GM21526 (cell line): ENCODE data around the gene EMC8.

Experiments
- ATAC-seq: cut with Tn5 transposase; IDR thresholded peaks from one replicate; pipeline ENCODE4 v1.9.1; 2021; ENCODE audit warnings: moderate library complexity; ENCODE audit not compliant: unreplicated experiment, low FRiP score

The EMC8 gene

DNA sequence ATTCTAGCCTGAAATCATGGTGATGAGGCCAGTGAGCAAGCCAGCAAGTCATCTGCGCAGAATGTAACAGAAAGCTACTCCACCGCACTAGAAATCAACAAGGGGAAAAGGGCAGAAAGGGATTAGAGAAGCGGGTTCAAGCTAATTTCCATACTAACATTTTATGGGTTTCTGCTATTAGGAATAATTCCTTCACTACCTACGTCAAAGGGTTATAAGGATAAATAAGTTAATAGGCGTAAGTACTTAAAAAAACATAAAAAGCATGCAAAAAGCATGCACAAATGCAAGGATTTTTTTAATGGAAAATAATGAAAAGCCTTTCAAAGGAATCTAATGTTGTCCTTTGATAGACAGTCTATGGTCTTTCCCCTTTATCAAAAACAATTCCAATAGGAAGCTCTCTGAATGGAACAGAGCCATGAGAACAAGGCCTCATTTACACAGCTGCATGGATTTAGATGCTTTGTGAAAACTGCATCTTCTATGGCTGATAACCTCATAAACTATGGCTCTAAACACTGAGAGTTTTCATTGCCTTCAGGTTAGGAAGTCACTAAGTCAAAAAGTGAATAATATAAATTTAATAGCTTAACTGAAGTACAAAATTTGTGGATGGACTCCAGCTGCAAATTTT lies 5.6 kb downstream of the EMC8 start:
- no peak for ATAC-seq

DNA sequence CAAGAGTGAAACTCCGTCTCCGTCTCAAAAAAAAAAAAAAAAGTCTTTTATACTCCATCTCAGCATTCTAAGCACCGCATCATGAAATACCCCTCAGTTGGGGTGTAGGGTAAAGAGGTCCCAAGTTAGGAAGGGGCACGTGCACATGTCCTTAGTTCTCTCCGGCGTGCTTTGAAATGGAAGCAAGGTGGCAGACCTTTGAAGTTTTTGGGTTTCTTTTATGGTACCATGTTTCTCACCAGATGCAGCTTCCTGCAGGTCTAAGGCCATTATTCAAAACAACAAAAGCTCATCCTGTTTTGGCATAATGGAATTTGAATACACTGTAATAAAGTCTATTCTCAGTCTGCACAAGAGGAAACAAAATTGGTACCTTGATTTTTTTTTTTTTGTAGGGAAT lies 9.6 kb downstream of the EMC8 start:
- ATAC-seq = no peak

DNA sequence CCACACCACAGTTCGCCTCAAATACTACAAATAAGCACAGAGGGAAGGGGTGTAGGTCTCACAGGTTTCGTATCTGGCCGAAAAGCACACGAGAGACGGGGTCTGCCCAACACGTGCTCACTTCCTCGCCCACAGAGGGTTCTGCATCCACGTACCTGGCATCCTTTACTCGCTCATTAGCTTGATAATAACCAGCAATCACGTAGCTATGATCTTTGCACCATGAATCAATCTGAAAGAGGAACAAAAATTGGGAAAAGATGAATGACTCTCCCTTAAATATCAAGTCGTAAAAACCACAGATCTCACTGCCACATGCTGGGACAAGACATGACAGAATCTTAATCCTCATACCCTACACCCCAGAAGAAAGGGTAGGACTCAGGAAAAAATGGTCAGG lies 10.5 kb downstream of the EMC8 start:
- ATAC-seq = no peak

DNA sequence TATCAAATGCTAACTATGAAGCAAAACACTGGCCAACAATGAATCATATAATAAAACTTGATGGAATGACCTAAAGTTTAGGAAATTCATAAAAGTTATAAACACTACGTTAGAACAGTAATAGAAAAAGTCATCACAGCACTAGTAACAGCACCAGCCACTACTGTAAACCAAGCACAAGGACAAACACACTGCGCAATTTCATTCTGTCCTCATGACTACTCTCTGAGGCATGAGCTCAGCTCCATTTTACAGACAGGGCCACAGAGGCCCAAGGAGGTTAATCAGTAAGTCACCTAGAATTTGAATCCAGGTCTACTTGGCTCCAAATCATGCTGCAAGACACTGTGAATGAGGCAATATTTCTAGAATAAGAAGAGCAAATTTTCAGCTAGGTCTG lies 13.4 kb downstream of the EMC8 start:
- no peak for ATAC-seq

DNA sequence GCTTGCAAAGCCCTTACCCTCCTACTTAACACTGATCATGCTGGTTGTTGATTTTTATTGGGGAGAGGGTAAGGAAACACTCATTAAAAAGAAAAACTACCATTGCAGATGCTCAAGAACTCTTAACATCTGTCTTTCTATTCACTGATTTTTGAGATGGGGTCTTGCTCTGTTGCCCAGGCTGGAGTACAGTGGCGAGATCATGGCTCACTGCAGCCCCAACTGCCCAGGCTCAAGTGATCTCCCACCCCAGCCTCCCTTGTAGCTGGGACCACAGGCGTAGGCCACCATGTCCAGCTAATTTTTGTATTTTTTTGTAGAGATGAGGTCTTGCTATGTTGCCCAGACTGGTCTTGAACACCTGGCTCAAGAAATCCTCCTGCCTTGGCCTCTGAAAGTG lies 14.5 kb downstream of the EMC8 start:
- ATAC-seq = no peak

DNA sequence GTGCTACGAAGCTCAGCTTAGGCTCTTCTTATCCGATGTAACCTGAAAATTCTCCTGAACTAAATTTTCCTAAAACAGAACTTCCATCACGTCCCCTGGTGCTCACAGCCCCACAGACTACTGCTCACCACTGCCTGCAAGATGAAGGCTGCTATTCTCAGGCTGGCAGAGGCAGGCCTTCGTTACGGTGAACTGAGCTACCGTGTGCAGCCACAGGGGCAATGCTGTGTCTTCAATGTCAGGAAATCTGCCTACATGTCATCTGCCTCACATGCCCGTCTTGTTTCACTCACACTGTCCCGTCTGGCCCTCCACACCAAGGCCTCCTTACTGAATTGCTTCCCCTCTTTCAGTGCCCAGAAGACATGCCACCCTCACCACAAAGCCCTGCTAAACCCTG lies 15.9 kb downstream of the EMC8 start:
- no peak for ATAC-seq

DNA sequence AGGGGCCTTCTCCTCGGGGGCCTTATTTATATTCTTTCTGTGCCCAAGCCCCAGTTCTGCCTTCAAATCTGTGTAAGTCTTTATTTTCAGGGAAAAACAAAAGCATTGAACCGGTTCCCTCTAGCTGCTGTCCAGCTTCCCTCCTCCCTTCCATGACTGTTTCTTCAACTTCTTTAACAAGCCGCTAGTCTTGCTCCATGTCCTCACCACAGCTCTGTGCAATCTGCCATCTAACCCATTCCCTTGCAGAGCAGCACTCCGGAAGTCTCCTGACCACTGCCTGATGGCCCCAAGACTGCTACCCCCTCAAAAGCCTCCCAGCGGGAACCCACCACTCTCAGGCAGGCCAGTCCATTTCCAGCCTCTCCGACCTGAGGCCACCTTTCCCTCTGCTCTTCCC lies 16.9 kb downstream of the EMC8 start:
- no peak for ATAC-seq

DNA sequence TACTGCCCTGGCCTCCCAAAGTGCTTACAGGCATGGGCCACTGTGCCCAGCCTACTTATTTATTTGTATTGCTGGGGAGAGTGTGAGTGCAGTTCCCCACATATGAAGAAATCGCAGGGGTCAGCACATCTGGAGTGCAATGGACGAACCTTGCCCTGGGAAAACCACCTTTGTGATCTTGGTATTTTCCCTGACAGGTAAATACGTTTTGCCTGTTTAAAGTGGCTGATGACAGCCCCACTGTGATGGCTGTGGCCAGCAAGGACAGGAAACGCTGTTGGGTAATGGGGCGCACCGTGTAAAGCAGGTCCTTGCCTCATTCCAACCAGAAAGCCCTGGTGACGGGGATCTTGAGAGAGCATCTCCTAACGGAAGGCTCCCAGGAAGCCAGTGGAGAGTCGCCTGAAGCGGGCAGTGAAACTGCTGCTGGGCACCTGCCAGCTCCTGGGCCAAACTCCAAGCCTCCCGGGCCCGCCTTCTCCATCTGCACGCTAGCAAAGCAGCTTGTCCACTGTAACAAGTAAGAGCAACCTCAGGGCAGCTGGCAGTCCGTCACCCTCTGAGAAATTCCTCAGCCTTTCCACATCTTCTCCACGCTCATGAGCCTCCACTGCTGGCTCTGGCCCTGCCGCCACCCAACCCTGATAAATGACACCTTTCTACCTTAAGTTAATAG lies 17.5 kb downstream of the EMC8 start:
- no peak for ATAC-seq

DNA sequence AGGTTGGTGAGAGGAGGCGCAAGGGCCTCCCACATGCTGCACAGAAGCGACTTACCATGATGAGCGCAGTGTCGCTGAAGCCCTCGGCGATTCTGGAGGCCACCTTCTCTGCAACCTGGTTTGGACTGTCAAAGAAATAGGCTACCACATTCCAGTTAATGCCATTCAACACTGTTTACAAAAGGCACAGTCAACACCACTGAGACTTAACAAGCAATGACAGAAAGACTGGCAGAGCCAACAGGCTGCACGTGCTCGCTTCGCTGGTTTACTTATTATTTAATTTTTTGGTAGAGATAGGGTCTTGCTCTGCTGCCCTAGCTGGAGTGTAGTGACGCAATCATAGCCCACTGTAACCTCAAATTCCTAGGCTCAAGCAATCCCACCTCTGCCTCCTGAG lies 18.2 kb downstream of the EMC8 start:
- ATAC-seq = no peak

DNA sequence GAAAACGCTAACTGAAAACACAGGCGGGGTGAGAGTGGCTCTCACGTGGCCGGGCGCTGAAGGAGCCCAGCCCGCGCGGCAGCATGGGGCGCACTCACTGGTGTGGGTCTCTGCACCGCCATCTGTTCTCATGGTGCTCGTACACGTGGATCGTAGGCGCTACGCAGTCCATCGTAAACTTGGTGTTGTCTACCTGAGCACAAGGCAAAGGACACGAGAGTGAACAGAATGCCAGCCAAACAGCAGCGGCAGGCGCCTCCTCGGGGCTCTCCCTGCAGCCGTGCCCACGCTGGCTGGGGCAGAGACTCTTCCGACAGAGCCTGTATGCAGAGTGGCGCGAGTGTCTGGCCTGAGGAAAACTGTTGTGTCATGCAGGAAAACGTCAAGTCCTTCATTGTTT lies 19.1 kb downstream of the EMC8 start:
- no peak for ATAC-seq

DNA sequence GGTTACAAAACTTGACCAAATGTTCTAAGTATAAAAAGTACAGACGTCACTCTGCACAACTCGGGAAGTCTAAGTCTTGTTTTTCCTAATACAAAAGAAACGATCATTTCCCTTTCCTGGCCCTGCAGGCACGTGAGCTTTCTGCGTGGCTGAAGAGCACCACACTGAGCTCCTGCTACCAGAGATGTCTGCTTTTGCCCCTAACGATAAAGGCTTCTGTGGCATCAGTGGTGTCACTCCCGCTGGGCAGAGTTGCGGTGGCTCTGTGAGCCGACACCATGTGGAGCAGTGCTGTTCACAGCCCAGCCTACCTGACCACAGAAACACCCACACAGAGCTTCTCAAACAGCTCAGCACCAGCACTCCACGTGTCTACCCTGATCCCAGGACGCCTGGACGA lies 20.5 kb downstream of the EMC8 start:
- no peak for ATAC-seq

DNA sequence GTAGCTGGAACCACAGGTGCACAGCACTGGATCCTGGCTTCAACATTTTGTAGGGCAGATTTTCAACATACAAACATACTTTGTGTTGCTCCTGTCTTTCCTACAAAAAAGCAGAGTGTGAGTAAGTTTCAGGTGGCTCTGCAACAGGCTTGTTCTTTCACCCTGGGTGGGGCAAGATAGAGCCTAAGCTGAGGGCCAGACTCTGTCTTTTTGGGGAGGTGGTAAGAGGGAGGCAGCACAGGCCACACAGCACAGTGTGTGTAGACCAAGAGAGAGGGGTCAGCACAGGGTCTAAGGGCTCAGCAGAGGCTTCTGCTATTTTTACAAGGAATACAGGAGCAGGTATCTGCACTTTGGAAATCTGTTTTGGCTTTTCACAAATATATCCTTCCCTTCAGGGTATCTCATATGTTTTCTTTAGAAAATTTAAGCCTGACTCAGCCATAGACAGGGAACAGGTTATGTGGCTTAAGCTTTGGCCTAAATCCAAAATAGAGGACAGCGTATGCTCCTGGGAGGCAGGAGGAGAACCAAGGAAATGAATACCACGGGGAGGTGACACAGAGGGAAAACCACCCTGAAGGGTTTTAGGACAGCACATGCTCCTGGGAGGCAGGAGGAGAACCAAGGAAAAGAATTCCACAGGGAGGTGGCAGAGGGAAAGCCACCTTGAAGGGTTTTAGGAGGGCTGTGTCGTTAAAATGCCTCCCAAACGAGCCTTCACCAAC lies 21.6 kb downstream of the EMC8 start:
- ATAC-seq = no peak

DNA sequence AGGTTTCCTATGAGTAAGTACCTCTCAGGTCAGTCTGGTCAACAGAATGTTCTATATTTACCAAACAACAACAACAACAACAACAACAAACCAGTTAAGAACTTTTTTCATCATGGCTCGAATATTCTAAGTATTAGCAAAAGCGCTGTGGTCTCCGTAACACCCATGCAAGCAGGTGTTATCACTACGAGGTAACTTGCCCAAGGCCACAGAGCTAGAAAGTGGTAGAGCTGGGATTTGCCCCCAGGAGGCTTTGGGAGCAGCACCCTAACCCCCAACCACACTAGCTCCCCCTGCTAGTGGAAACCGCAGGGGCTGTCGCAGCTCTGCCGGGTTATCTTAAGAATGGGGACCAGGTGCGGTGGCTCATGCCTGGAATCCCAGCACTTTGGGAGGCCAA lies 24.5 kb downstream of the EMC8 start:
- ATAC-seq = no peak

DNA sequence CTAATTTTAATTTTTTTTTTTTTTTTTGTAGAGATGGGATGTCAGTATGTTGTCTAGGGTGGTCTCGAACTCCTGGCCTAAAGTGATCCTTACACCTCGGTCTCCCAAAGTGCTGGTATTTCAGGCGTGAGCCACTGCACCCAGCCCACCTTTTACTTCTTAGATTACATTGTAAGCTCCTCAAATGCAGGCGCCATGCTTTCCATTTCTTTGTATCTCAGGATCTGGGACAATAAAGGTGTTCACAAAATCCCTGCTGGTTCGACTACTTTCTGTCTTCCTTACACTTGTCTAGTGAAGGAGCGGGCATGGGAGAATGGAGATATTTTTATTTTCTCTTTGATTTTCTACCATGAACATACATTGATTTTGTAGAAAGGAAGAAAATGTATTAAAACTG lies 25.2 kb downstream of the EMC8 start:
- ATAC-seq = no peak

DNA sequence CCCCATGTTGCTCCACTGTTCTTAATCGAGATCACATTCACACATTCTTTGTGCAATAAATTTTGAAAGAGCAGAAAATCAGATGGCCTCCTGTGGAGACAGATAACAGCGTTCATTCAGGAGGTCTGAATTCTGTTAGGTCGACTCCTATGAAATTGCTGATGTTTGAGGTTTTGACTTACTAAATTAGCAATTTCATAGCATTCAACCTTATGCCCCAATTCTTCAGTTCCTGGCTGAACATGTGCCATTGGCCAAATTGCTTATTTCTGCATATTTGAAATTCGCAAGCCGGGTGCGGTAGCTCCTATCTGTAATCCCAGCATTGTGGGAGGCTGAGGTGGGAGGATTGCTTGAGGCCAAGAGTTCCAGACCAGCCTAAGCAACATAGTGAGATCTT lies 26.3 kb downstream of the EMC8 start:
- ATAC-seq = no peak

DNA sequence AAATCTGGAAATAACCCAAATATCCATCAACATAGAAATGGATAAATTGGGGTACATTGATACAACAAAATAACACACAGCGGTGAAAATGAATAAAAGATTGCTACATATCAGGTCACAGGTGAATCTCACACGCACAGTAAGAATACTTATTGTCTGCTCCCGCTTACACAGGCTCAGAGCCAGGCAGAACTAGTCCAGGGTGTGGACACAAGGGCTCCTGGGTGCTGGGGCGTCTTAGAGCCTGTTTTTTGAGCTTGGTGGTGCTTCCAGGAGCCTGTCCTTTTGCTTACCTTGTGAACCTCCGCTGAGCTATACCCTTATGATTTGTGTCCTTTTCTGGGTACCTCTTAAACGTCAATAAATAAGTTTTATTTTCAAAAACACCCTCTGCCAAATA lies 28.6 kb downstream of the EMC8 start:
- ATAC-seq = no peak

DNA sequence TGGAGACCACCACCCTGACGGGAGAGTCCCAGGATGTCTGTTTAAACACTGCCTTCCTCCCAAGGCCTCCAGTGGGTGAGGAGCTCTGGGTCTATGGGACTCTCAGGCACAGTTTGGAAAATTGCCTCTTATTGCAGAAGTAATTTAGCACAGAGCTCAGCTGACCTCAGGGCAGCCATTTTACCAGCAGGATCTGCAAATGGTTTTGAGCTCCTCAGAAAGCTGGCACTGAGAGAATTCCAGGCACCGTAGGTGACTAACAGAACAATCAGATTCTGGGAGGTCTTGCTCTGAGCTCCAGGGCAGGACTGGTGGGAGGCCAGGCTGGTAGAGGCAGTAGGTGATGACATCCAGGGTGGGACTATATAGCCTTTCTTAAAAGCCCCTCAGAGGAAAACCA lies 31.1 kb downstream of the EMC8 start:
- no peak for ATAC-seq

DNA sequence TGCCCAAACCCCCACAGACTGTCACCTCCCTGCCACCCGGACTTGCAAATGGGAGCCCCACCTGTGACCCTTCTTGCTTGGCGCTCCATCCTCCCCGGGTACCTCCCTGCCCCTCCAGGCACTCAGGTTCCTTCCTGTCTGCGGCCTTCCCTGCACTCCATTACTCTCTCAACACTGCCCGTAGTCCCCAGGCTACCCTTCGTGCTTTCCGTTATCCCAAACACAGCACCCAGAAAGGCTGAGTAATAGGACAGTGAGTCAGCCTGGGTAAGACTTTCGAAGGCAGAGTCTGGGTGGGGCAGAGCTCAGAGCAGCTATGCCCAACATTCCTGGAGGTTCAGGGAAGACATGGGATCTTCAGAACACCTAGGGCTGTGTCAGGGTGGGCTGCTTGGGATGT lies 31.8 kb downstream of the EMC8 start:
- no peak for ATAC-seq

DNA sequence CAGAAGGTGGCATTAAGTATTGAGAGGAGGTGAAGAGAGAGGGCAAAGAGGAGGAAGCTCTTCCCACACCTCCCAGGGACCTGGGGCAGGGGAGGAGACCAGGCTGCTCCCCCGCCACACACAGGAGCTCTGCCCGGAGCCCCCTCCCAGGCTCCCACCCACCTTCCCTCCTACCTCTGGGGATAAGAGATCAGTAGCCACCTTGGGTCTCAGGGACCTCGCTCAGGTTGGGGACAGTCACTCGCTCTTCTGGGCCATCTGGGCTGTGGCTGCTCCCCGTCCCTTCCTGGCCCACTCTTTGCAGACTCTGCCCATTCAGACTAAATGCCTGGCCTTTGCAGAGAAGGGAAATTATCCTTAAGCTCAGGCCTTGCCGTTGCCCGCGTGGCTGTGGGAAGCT lies 33.6 kb downstream of the EMC8 start:
- no peak for ATAC-seq

DNA sequence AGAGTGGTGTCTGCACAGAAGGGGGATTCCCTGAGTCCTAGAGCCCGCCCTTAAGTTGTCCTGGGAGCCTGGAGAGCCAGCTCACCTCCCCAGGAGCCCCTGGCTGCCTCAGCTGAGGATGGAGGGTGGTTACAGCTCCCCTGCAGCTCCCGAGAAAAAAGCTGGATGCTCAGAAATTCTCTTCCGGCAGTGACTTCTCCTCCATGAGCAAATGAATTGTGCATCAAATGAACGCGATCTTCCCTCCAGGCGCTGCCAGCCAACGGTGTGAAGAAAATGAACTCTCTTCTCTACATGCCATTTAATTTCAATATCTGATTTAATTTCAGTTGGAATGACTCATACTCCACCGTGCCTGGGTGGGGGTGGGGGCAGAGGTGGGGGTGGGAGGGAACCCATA lies 34.1 kb downstream of the EMC8 start:
- ATAC-seq = no peak

DNA sequence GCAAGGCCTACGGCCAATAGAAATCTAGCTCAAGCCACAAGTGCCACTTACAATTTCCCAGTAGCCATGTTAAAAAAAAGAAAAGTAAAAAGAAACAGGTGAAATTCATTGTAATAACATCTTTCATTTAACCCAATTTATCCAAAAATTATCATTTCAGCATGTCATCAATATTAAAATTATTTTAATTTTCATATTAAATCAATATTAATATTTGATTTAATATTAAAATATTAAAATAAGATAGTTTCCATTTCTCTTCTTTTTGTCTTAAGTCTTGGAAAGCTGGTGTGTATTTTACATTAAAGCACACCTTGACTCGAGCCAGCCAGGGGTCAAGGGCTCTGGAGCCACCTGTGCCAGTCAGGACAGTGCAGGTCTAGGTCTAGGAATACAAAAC lies 35.7 kb downstream of the EMC8 start:
- ATAC-seq = no peak

DNA sequence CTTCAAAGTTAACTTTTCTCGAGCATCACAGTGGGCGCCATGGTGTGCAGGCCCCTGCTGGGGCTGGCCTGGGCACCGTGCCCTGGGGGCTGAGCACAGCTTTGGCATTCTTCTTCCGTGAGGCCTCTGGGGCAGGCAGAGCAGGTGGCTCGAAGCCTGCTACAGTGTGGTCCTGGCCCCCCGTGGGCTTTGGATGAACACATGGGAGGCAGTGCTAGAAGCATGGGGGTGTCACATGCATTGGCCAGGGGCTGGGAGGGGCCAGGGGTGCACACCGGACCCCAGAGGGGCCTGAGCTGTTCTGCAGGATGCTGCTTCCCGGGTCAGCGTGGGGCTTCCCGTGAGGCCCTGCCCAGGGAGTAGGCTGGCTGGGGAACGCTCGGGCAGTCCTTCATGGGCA lies 36.4 kb downstream of the EMC8 start:
- ATAC-seq = no peak
